Thoracic aorta (tissue), 2 donors: Measurements from ENCODE around the gene TMEM208. TPM values are rescaled to one million over a fixed set of nuclear protein-coding genes. Genes with fewer than 3 reads are reported as not detected.

ENCODE experiments used
- ATAC-seq: fragments of 150-250 bp; one replicate; pipeline ENCODE4 v1.8.0; 2017; ENCODE audit warnings: low read depth; ENCODE audit not compliant: insufficient number of reproducible peaks, low FRiP score
- DNase-seq: peaks from one replicate; pipeline ENCODE4 v3.0.0-alpha.2; 2020; ENCODE audit warnings: low spot score
- H3K27ac ChIP-seq, 2 donors: fragments of 200-600 bp; sonication (generic); 1 replicate in 1 of 2; 2 replicates in 1 of 2; pipeline ENCODE4 v1.5.1; 2016; ENCODE audit warnings: mild to moderate bottlenecking in 2 of 2, moderate library complexity in 2 of 2
- H3K27me3 ChIP-seq: fragments of 200-600 bp; sonication (generic); replicated peaks from 2 replicates; pipeline ENCODE4 v1.6.0; 2016; ENCODE audit warnings: mild to moderate bottlenecking; ENCODE audit not compliant: insufficient read depth
- H3K36me3 ChIP-seq: fragments of 200-600 bp; sonication (generic); one replicate; pipeline ENCODE4 v1.5.1; 2016
- H3K4me1 ChIP-seq, 2 donors: fragments of 200-600 bp; sonication (generic); 1 replicate in 1 of 2; 2 replicates in 1 of 2; pipeline versions ENCODE4 v1.5.1 to v1.6.0; 2016; ENCODE audit warnings: low read depth in 2 of 2, mild to moderate bottlenecking in 1 of 2; ENCODE audit not compliant: control insufficient read depth in 1 of 2
- H3K4me3 ChIP-seq: fragments of 200-600 bp; sonication (generic); 2 replicates; pipeline ENCODE4 v1.5.1; 2016; ENCODE audit warnings: mild to moderate bottlenecking
- H3K9me3 ChIP-seq: fragments of 200-600 bp; sonication (generic); 2 replicates; pipeline ENCODE4 v1.5.1; 2016
- CTCF ChIP-seq: fragments of 200-600 bp; sonication (generic); IDR thresholded peaks from one replicate; pipeline ENCODE4 v1.5.1; 2019; ENCODE audit warnings: antibody characterized with exemption
- total RNA-seq, 2 donors: library from RNA; depleted of rRNA; stranded (reverse); fragments of >200 nt; gene quantifications; one replicate each; pipeline versions ENCODE4 v1.1.0 to v1.2.3, GENCODE V29; 2016

TMEM208 gene
- total RNA-seq, 2 donors from 2014 or later, result 21.2 to 32.2 TPM

- no peak for DNase-seq
- peaks cover 33 to 46% of the 10 kb centered on the region in 2 donors for H3K4me1 ChIP-seq
Observed at GRCh38 chr16:67246756-67247191, 19.8 kb downstream of the TMEM208 start.

GRCh38 chr16:67247192-67248072, 20.5 kb downstream of the TMEM208 start, which contains the start of gene FHOD1:
TSS of gene FHOD1 (minus strand) at chr16:67247481. CDS start at chr16:67247410, 71 bp downstream.
- peak within 1 kb of the TSS; percentile 82 for H3K4me3 ChIP-seq
- no peaks in the 10 kb centered on the region for H3K9me3 ChIP-seq
- H3K27ac ChIP-seq, result peak within 1 kb of the TSS; percentile 74 to 84
- ATAC-seq, result peak; percentile 70
- peak; percentile 94 for DNase-seq
- no peaks in the 10 kb centered on the region for H3K36me3 ChIP-seq
- peaks cover 33 to 44% of the 10 kb centered on the region in 2 donors for H3K4me1 ChIP-seq
- no peaks in the 10 kb centered on the region for H3K27me3 ChIP-seq
- TF ChIP-seq CTCF, result no peak

More at GRCh38 chr16:67246756-67247191, 19.8 kb downstream of the TMEM208 start:
- H3K4me3 ChIP-seq, result peak overlapping the region; percentile 82
- H3K27ac ChIP-seq, result peak overlapping the region; percentile 74 to 84
- ATAC-seq, result no peak
- H3K27me3 ChIP-seq, result no peaks in the 10 kb centered on the region
- H3K9me3 ChIP-seq, result no peaks in the 10 kb centered on the region
- no peaks in the 10 kb centered on the region for H3K36me3 ChIP-seq
- no peak for TF ChIP-seq CTCF

GRCh38 chr16:67248073-67248400, 21.1 kb downstream of the TMEM208 start:
- H3K27ac ChIP-seq, result no peak overlapping the region
- H3K27me3 ChIP-seq, result no peaks in the 10 kb centered on the region
- H3K36me3 ChIP-seq, result no peaks in the 10 kb centered on the region
- H3K9me3 ChIP-seq, result no peaks in the 10 kb centered on the region
- DNase-seq, result no peak
- peak overlapping the region; percentile 82 for H3K4me3 ChIP-seq
- TF ChIP-seq CTCF, result no peak
- H3K4me1 ChIP-seq, result peaks cover 33 to 44% of the 10 kb centered on the region in 2 donors
- no peak for ATAC-seq

- no peak for ATAC-seq
Observed at GRCh38 chr16:67248401-67249177, 21.7 kb downstream of the TMEM208 start, which contains the start of gene SLC9A5. TSS of gene SLC9A5 (plus strand) at chr16:67248979. CDS start at chr16:67249015, 36 bp downstream.

More at GRCh38 chr16:67248401-67249177, 21.7 kb downstream of the TMEM208 start, which contains the start of gene SLC9A5:
- Histone ChIP-seq H3K27me3 (no peaks in the 10 kb centered on the region), H3K4me3 (peak within 1 kb of the TSS; percentile 82), H3K27ac (no peak within 1 kb of the TSS), H3K9me3 (no peaks in the 10 kb centered on the region), H3K4me1 (peaks cover 32 to 43% of the 10 kb centered on the region in 2 donors), H3K36me3 (no peaks in the 10 kb centered on the region)
- no peak for DNase-seq
- no peak for TF ChIP-seq CTCF
